Measurements from ENCODE around the gene LCTL. TPM values are rescaled to one million over a fixed set of nuclear protein-coding genes. Genes with fewer than 3 reads are reported as not detected.

LCTL gene
- polyA plus RNA-seq, 3 donors: not detected

GRCh38 chr15:66608881-66609280 is 43.1 kb upstream of the LCTL start:
- Mint-ChIP-seq H3K4me3 (no peak overlapping the region), H3K36me3 (peaks cover 0 to 1% of the 10 kb centered on the region in 2 donors), H3K27ac (no peak overlapping the region), H3K9me3 (peaks cover 0 to 1% (median 0%) of the 10 kb centered on the region in 7 donors), H3K4me1 (peaks cover 11% of the 10 kb centered on the region), H3K27me3 (ENCODE audit: low read depth in 3 of 3) (peaks cover 0 to under 1% (median 0%) of the 10 kb centered on the region in 3 donors)
- H2AFZ ChIP-seq (ENCODE audit: insufficient read depth, low read depth, low read length, poor library complexity, severe bottlenecking): no peak overlapping the region
- H3K79me2 ChIP-seq (ENCODE audit: insufficient read depth, low read length): no peaks in the 10 kb centered on the region
- no peaks in the 10 kb centered on the region for H3K27me3 ChIP-seq (ENCODE audit: control insufficient read depth in 2 of 2, insufficient read depth in 2 of 2, low read length in 2 of 2)
- H3K36me3 ChIP-seq (replicated peaks in 1 of 2; ENCODE audit: control insufficient read depth in 1 of 2, insufficient read depth in 2 of 2, low read length in 2 of 2): no peaks in the 10 kb centered on the region
- WGBS (ENCODE audit: insufficient coverage): no CpG with 5 or more reads among the region's 2 CpGs
- intact Hi-C loops (cut with micrococcal nuclease): no loop called here
- H3K27ac ChIP-seq (ENCODE audit: low read depth in 1 of 2, low read length in 2 of 2): no peak overlapping the region
- H3K4me2 ChIP-seq (replicated peaks; ENCODE audit: extremely low read depth, low read length, poor library complexity, severe bottlenecking): no peak overlapping the region
- DNase-seq: no peak
- no peaks in the 10 kb centered on the region for H4K20me1 ChIP-seq (ENCODE audit: insufficient read depth, low read length)
- peaks cover 8 to 11% of the 10 kb centered on the region in 2 donors for H3K4me1 ChIP-seq (ENCODE audit: control insufficient read depth in 1 of 2, insufficient read depth in 2 of 2, low read length in 2 of 2)
- H3K4me3 ChIP-seq (replicated peaks in 1 of 3; ENCODE audit: low read depth in 2 of 3, low read length in 3 of 3): no peak overlapping the region
- no peak overlapping the region for H3K9ac ChIP-seq (ENCODE audit: insufficient read depth, low read length, poor library complexity, severe bottlenecking)
- H3K9me3 ChIP-seq (replicated peaks in 1 of 2; ENCODE audit: control insufficient read depth in 1 of 2, insufficient read depth in 1 of 2, low read length in 2 of 2): no peaks in the 10 kb centered on the region
- TF ChIP-seq, protein P1, sequence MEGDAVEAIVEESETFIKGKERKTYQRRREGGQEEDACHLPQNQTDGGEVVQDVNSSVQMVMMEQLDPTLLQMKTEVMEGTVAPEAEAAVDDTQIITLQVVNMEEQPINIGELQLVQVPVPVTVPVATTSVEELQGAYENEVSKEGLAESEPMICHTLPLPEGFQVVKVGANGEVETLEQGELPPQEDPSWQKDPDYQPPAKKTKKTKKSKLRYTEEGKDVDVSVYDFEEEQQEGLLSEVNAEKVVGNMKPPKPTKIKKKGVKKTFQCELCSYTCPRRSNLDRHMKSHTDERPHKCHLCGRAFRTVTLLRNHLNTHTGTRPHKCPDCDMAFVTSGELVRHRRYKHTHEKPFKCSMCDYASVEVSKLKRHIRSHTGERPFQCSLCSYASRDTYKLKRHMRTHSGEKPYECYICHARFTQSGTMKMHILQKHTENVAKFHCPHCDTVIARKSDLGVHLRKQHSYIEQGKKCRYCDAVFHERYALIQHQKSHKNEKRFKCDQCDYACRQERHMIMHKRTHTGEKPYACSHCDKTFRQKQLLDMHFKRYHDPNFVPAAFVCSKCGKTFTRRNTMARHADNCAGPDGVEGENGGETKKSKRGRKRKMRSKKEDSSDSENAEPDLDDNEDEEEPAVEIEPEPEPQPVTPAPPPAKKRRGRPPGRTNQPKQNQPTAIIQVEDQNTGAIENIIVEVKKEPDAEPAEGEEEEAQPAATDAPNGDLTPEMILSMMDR (IDR thresholded peaks at IDR 0.05): no peak

GRCh38 chr15:66608159-66608558 is 42.4 kb upstream of the LCTL start:
- H3K27me3 ChIP-seq (ENCODE audit: control insufficient read depth in 2 of 2, insufficient read depth in 2 of 2, low read length in 2 of 2): no peaks in the 10 kb centered on the region
- no peak overlapping the region for H3K4me3 ChIP-seq (replicated peaks in 1 of 3; ENCODE audit: low read depth in 2 of 3, low read length in 3 of 3)
- H3K4me2 ChIP-seq (replicated peaks; ENCODE audit: extremely low read depth, low read length, poor library complexity, severe bottlenecking): no peak overlapping the region
- Mint-ChIP-seq H3K27me3 (ENCODE audit: low read depth in 3 of 3) (peaks cover 0 to 2% (median 0%) of the 10 kb centered on the region in 3 donors), H3K27ac (no peak overlapping the region), H3K4me3 (no peak overlapping the region), H3K9me3 (no peaks in the 10 kb centered on the region), H3K4me1 (peaks cover 4% of the 10 kb centered on the region), H3K36me3 (peaks cover 0 to 1% of the 10 kb centered on the region in 2 donors)
- H3K9ac ChIP-seq (ENCODE audit: insufficient read depth, low read length, poor library complexity, severe bottlenecking): no peak overlapping the region
- H3K4me1 ChIP-seq (ENCODE audit: control insufficient read depth in 1 of 2, insufficient read depth in 2 of 2, low read length in 2 of 2): peaks cover under 1 to 4% of the 10 kb centered on the region in 2 donors
- H3K36me3 ChIP-seq (replicated peaks in 1 of 2; ENCODE audit: control insufficient read depth in 1 of 2, insufficient read depth in 2 of 2, low read length in 2 of 2): no peaks in the 10 kb centered on the region
- no peak for DNase-seq
- no peaks in the 10 kb centered on the region for H3K9me3 ChIP-seq (replicated peaks in 1 of 2; ENCODE audit: control insufficient read depth in 1 of 2, insufficient read depth in 1 of 2, low read length in 2 of 2)
- H4K20me1 ChIP-seq (ENCODE audit: insufficient read depth, low read length): no peaks in the 10 kb centered on the region
- no peaks in the 10 kb centered on the region for H3K79me2 ChIP-seq (ENCODE audit: insufficient read depth, low read length)
- intact Hi-C loops (cut with micrococcal nuclease): no loop called here
- 100% methylated on average over 1 of the region's 3 CpGs for WGBS (ENCODE audit: insufficient coverage)
- no peak overlapping the region for H3K27ac ChIP-seq (ENCODE audit: low read depth in 1 of 2, low read length in 2 of 2)
- no peak overlapping the region for H2AFZ ChIP-seq (ENCODE audit: insufficient read depth, low read depth, low read length, poor library complexity, severe bottlenecking)
- TF ChIP-seq, protein P1 (IDR thresholded peaks at IDR 0.05): no peak

Data from CD14-positive monocyte (primary cell).